ENCODE measurements around the gene UGP2.
"Not testable (repeated sequence)": the region's sequence is repeated elsewhere in the genome, so short reads cannot be mapped to it uniquely, and the experiment has no call there.

The UGP2 gene

GRCh38 chr2:63841254-63842022 lies at the start of gene UGP2:
Gene UGP2, plus strand, starts transcription at chr2:63841896. Its CDS starts 290 bp downstream, at chr2:63842186.
- DNase-seq (ENCODE audit: low spot score), result peak; percentile 56

- no peak for DNase-seq (ENCODE audit: low spot score)
Observed at GRCh38 chr2:63792530-63792929, 49.2 kb upstream of the UGP2 start.

DNA sequence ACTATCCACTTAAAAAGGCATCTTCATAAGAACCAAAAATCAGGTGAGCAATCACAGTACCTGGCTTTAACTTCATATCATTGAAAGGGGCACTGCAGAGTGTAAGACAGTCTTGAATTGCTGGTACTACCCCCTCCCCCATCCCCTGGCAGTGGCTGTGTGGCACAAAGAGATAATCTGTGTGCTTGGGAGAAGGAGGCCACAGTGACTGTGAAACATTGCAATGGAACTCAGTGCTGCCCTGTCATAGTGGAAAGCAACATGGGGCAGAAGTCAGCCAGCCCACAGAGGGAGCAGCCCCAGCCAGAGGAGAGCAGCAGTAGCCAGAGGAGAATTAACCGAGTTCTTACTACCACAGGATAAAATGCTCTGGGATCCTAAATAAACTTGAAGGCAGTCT lies 45.3 kb upstream of the UGP2 start:
- DNase-seq (ENCODE audit: low spot score), result no peak

DNA sequence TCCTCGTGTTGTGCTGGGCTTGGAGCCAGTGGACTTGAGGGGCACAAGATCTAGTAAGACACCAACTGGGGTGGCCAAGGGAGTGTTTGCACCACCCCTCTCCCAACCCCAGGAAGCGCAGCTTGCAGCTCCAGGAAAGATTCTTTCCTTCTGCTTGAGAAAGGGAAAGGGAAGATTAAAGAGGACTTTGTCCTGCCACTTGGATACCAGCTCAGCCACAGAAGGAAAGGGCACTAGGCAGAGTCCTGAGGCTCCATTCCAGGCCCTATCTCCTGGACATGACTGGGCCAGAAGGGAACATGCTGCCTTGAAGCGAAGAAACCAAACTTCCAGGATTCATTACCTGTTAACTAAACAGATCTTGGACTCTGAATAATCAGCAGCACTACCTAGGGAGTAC lies 44.9 kb upstream of the UGP2 start:
- DNase-seq (ENCODE audit: low spot score), result no peak

DNA sequence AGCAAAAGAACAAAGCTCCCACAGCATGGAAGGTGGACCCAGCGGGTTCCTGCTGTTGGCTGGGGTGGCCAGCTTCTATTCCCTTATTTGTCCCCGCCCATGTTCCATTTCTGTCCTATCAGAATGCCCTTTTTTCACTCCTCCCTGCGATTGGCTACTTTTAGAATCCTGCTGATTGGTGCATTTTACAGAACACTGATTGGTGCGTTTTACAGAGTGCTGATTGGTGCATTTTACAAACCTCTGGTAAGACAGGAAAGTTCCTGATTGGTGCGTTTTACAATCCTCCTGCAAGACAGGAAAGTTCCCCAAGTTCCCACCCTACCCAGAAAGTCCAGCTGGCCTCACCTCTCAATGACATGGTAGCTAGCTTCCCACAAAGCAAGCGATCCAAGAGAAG lies 40.2 kb upstream of the UGP2 start:
- DNase-seq (ENCODE audit: low spot score), result no peak

GRCh38 chr2:63805412-63805811 lies 36.3 kb upstream of the UGP2 start:
- no peak for DNase-seq (ENCODE audit: low spot score)

DNA sequence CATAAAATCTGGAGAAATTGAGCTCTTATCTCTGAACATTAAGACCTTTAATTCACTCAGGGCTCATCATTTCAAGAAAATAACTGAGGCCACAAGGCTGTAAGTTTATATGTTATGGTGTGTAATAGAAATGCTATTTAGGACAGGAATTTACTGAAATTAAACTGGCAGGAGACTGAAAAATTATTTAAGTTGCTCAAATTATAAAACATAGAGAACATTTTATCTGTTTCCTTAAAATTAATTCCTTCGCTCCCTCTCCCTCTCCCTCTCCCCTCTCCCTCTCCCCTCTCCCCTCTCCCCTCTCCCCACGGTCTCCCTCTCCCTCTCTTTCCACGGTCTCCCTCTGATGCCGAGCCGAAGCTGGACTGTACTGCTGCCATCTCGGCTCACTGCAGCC lies 33.7 kb upstream of the UGP2 start:
- DNase-seq (ENCODE audit: low spot score), result not testable (repeated sequence)

- DNase-seq (ENCODE audit: low spot score), result not testable (repeated sequence)
Observed at GRCh38 chr2:63808911-63809310, 32.8 kb upstream of the UGP2 start.

DNA sequence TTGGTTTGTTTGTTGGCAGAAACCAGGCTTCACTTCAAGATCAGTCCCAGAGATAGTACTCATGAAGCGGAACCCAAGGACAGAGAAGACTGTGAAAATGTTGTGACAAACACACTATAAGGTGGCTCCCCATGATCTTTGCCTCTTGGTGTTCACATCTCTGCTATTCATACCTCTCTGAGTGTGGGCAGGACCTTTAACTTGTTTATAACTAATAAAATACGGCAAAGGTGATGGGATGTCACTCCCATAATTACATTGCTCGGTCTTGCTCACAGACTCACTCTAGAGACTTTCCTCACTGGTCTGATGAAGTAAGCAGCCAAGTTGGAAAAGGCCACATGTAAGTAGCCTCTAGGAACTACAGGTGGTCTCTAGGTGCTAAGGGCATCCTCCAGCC lies 30.6 kb upstream of the UGP2 start:
- DNase-seq (ENCODE audit: low spot score), result no peak

DNA sequence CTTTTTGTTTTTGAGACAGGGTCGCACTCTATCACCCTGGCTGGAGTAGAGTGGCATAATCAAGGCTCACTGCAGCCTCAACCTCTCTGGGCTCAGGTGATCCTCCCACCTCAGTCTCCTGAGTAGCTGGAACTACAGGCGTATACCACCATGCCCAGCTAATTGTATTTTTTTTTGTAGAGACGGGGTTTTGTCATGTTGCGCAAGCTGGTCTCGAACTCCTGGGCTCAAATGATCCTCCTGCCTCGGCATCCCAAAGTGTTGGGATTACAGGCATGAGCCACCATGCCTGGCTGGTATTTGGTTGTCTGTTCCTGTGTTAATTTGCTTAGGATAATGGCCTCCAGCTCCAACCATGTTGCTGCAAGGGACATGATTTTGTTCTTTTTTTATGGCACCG lies 29.8 kb upstream of the UGP2 start:
- DNase-seq (ENCODE audit: low spot score), result not testable (repeated sequence)

DNA sequence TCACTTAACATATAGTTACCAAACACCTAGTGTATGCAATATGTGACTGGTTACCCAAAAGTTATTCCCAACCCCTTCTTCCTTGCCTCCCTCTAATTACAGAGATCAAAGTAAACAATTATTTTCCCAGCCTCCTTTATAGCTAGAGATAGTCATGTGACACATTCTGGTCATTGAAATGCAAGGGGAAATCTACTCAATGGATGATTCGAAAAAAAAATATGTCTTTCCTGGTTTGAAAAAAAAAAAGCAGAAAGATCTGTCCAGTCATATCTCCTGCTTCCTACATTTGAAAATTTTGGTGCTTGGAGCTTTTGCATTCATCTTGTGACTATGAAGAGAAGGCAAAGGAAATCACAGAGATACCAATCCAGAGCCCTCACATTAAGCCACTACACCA lies 27.6 kb upstream of the UGP2 start:
- no peak for DNase-seq (ENCODE audit: low spot score)

DNA sequence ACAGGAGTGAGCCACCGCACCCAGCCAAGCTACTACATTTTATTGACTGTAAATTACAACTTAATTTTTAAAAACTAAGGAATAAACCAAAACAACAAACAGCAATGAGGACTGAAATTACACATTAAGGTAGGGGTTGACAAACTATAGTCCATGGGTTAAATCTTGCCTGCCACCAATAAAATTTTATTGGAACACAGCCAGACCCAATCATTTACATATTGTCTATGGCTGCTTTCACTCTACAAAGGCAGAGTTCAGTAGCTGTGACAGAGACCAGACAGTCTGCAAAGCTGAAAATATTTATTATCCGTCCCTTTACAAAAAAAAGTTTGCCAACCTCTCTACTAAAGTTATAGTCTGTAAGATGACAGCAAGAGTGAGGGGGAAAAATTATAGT lies 24.3 kb upstream of the UGP2 start:
- no peak for DNase-seq (ENCODE audit: low spot score)

- no peak for DNase-seq (ENCODE audit: low spot score)
Observed at GRCh38 chr2:63818271-63818670, 23.4 kb upstream of the UGP2 start.

GRCh38 chr2:63819256-63819655 lies 22.4 kb upstream of the UGP2 start:
- no peak for DNase-seq (ENCODE audit: low spot score)

GRCh38 chr2:63819765-63820717 lies 21.7 kb upstream of the UGP2 start:
- no peak for DNase-seq (ENCODE audit: low spot score)

GRCh38 chr2:63820969-63821368 lies 20.7 kb upstream of the UGP2 start:
- no peak for DNase-seq (ENCODE audit: low spot score)

GRCh38 chr2:63821396-63821795 lies 20.3 kb upstream of the UGP2 start:
- DNase-seq (ENCODE audit: low spot score), result no peak

DNA sequence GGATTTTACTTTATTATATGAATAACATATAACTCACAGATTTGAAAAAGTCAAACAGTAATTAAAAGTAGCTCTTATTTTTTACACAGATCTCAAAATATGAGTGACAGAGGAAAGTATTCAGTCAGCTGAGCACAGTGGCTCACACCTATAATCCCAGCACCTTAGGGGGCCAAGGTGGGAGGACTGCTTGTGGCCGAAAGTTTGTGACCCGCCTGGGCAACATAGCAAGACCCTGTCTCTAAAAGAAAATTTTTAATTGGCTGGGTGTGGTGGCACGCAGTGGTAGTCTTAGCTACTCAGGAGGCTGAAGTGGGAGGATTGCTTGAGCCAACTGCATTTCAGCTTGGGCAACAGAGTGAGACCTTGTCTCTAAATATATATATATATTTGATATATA lies 19.2 kb upstream of the UGP2 start:
- no peak for DNase-seq (ENCODE audit: low spot score)

DNA sequence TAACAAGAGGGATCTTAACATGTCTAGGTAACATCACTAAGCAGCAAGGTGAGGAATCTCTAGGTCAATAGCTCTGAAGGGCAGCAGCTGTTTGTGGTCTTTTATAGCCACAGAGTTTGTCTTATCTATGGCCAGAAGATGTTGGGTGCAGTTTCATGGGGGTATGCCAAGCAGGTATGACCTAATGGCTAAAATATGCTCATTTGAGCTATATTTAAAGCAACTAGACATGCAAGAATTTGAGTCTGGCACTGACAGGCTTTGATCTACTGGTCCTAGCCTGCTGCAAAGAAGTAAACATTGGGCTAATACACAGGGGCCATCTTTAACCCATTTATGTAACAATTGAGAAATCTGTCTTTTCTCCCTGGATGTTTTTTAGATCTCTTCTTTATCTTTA lies 13.9 kb upstream of the UGP2 start:
- no peak for DNase-seq (ENCODE audit: low spot score)

- no peak for DNase-seq (ENCODE audit: low spot score)
Observed at GRCh38 chr2:63831176-63831575, 10.5 kb upstream of the UGP2 start.

GRCh38 chr2:63834401-63834800 lies 7.3 kb upstream of the UGP2 start:
- DNase-seq (ENCODE audit: low spot score), result no peak

GRCh38 chr2:63837036-63837594 lies 4.6 kb upstream of the UGP2 start:
- DNase-seq (ENCODE audit: low spot score), result no peak

Measured in HuH-7.5 (cell line).